Smooth muscle cell (in vitro differentiated cells): ENCODE measurements around the gene FSTL4. TPM values are rescaled to one million over a fixed set of nuclear protein-coding genes. Genes with fewer than 3 reads are reported as not detected.

Source experiments
- DNase-seq: peaks from one replicate; lab custom pipeline; 2025; ENCODE audit not compliant: unreplicated experiment; lab: John Stamatoyannopoulos, UW
- H2AFZ ChIP-seq: fragments of 200-600 bp; sonication (generic); 2 replicates; pipeline ENCODE4 v1.6.0; 2016; ENCODE audit warnings: antibody characterized with exemption, low read depth, mild to moderate bottlenecking
- H3F3A ChIP-seq: fragments of 200-600 bp; sonication (generic); 2 replicates; pipeline ENCODE4 v1.6.0; 2017; ENCODE audit warnings: antibody characterized with exemption, low read depth
- H3K27ac ChIP-seq: fragments of 200-600 bp; sonication (generic); 2 replicates; pipeline ENCODE4 v1.5.1; 2016; ENCODE audit warnings: low read depth, mild to moderate bottlenecking
- H3K27me3 ChIP-seq: fragments of 200-600 bp; sonication (generic); 2 replicates; pipeline ENCODE4 v1.6.1; 2016; ENCODE audit warnings: low read depth, mild to moderate bottlenecking
- H3K36me3 ChIP-seq: fragments of 200-600 bp; sonication (generic); 2 replicates; pipeline ENCODE4 v1.5.1; 2016; ENCODE audit warnings: low read depth
- H3K4me1 ChIP-seq: fragments of 200-600 bp; sonication (generic); 2 replicates; pipeline ENCODE4 v1.5.1; 2016; ENCODE audit warnings: low read depth
- H3K4me2 ChIP-seq: fragments of 200-600 bp; sonication (generic); 2 replicates; pipeline ENCODE4 v1.6.0; 2016; ENCODE audit warnings: mild to moderate bottlenecking
- H3K4me3 ChIP-seq: fragments of 200-600 bp; sonication (generic); 2 replicates; pipeline ENCODE4 v1.5.1; 2016; ENCODE audit warnings: mild to moderate bottlenecking
- H3K79me2 ChIP-seq: fragments of 200-600 bp; sonication (generic); 2 replicates; pipeline ENCODE4 v1.6.0; 2016; ENCODE audit warnings: low read depth, mild to moderate bottlenecking
- H3K9ac ChIP-seq: fragments of 200-600 bp; sonication (generic); 2 replicates; pipeline ENCODE4 v1.6.0; 2016; ENCODE audit warnings: low read depth
- H3K9me3 ChIP-seq: fragments of 200-600 bp; sonication (generic); replicated peaks from 2 replicates; pipeline ENCODE4 v1.5.1; 2016; ENCODE audit warnings: low read depth
- H4K20me1 ChIP-seq: fragments of 200-600 bp; sonication (generic); 2 replicates; pipeline ENCODE4 v1.6.0; 2016; ENCODE audit warnings: low read depth
- WGBS: methylation state at CpG from one replicate; pipeline ENCODE4 v1.1.7; 2016; ENCODE audit warnings: low lambda C conversion rate; 5-methylcytosine and 5-hydroxymethylcytosine counted together
- polyA plus RNA-seq: library from polyadenylated mRNA; unstranded; fragments of >200 nt; fragmentation: Nextera tagmentation; extraction: Ambion mirVana; gene quantifications from 2 replicates; pipeline ENCODE4 v1.2.1, GENCODE V29; 2016
- total RNA-seq: library from RNA; depleted of rRNA; stranded (reverse); fragments of >200 nt; gene quantifications from 2 replicates; pipeline ENCODE4 v1.2.3, GENCODE V29; 2014
- TF ChIP-seq, protein P1 (sequence below): fragments of 200-600 bp; sonication (generic); IDR thresholded peaks from 2 replicates; pipeline ENCODE4 v1.5.1; 2017; ENCODE audit warnings: borderline replicate concordance, mild to moderate bottlenecking, antibody characterized with exemption; ENCODE audit not compliant: insufficient read depth, poor library complexity, severe bottlenecking

Gene FSTL4
- total and polyA plus RNA-seq, 2 experiments from 2014 or later: 0.49 TPM; not detected in 1

- Histone ChIP-seq H4K20me1 (no peaks in the 10 kb centered on the region), H3F3A (no peaks in the 10 kb centered on the region), H3K9me3 (no peaks in the 10 kb centered on the region), H3K4me1 (no peaks in the 10 kb centered on the region), H3K79me2 (no peaks in the 10 kb centered on the region), H3K9ac (no peak overlapping the region), H3K4me2 (no peak overlapping the region), H3K27me3 (no peaks in the 10 kb centered on the region), H3K27ac (no peak overlapping the region), H3K4me3 (no peak overlapping the region), H2AFZ (no peak overlapping the region), H3K36me3 (no peaks in the 10 kb centered on the region)
- TF ChIP-seq, protein P1, sequence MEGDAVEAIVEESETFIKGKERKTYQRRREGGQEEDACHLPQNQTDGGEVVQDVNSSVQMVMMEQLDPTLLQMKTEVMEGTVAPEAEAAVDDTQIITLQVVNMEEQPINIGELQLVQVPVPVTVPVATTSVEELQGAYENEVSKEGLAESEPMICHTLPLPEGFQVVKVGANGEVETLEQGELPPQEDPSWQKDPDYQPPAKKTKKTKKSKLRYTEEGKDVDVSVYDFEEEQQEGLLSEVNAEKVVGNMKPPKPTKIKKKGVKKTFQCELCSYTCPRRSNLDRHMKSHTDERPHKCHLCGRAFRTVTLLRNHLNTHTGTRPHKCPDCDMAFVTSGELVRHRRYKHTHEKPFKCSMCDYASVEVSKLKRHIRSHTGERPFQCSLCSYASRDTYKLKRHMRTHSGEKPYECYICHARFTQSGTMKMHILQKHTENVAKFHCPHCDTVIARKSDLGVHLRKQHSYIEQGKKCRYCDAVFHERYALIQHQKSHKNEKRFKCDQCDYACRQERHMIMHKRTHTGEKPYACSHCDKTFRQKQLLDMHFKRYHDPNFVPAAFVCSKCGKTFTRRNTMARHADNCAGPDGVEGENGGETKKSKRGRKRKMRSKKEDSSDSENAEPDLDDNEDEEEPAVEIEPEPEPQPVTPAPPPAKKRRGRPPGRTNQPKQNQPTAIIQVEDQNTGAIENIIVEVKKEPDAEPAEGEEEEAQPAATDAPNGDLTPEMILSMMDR: no peak
- 80% methylated on average over 10 of the region's 10 CpGs for WGBS
- DNase-seq: no peak
Observed at GRCh38 chr5:133259199-133259997, 352.9 kb downstream of the FSTL4 start.

DNA sequence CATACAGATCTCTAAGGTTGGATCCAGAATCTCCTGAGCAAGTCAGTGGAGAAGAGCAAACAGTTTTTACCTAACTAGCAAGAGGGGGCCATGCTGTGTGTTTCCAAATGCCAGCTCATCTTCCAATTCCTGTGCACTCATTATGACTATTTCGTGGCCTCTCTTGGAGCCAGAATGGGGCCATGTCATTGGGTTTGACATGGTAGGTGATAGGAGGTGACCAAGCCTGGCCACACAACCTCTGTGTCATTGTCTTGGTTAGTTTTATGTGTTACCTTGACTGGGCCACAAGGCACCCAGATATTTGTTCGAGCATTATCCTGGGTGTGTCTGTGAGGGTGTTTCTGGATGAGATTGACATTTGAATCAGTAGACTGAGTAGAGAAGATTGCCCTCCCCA lies 354.4 kb downstream of the FSTL4 start:
- H3K27ac ChIP-seq: no peak overlapping the region
- no peak for DNase-seq
- no peaks in the 10 kb centered on the region for H3K79me2 ChIP-seq
- no peaks in the 10 kb centered on the region for H3K9me3 ChIP-seq
- no peaks in the 10 kb centered on the region for H3K36me3 ChIP-seq
- H4K20me1 ChIP-seq: no peaks in the 10 kb centered on the region
- H3K4me3 ChIP-seq: no peak overlapping the region
- TF ChIP-seq, protein P1: no peak
- H3K4me2 ChIP-seq: no peak overlapping the region
- H3F3A ChIP-seq: no peaks in the 10 kb centered on the region
- no peaks in the 10 kb centered on the region for H3K27me3 ChIP-seq
- WGBS: 86% methylated on average over 2 of the region's 2 CpGs
- H3K4me1 ChIP-seq: no peaks in the 10 kb centered on the region
- no peak overlapping the region for H2AFZ ChIP-seq
- no peak overlapping the region for H3K9ac ChIP-seq

- no peaks in the 10 kb centered on the region for H3F3A ChIP-seq
- H4K20me1 ChIP-seq: no peaks in the 10 kb centered on the region
- no peaks in the 10 kb centered on the region for H3K36me3 ChIP-seq
- 81% methylated on average over 7 of the region's 7 CpGs for WGBS
- H3K27me3 ChIP-seq: no peaks in the 10 kb centered on the region
- H3K9me3 ChIP-seq: no peaks in the 10 kb centered on the region
- no peaks in the 10 kb centered on the region for H3K79me2 ChIP-seq
- no peak overlapping the region for H3K27ac ChIP-seq
- no peaks in the 10 kb centered on the region for H3K4me1 ChIP-seq
- H2AFZ ChIP-seq: no peak overlapping the region
- H3K9ac ChIP-seq: no peak overlapping the region
- no peak overlapping the region for H3K4me2 ChIP-seq
- H3K4me3 ChIP-seq: no peak overlapping the region
- DNase-seq: no peak
- TF ChIP-seq, protein P1: no peak
Observed at GRCh38 chr5:133256276-133256675, 356.1 kb downstream of the FSTL4 start.

DNA sequence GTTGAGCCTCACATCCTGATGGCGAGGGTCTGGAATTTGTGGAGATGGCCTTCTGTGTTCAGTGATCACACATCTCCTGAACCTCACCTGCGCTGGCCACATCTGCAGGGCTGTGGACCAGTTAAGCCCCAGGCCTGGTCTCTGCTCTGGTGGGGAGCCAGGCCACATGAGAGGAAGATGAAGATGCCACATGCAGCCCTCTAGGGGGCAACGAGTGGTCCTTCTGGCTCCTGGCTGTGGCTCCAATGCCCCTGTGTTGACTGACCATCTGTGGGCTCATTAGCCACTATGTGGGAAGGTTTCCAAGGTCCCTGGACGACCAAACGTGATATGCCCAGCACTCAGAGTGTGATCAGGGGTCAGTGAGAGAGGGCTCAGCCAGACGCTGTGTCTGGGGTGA lies 357.5 kb downstream of the FSTL4 start:
- H3F3A ChIP-seq: no peaks in the 10 kb centered on the region
- no peak overlapping the region for H3K9ac ChIP-seq
- TF ChIP-seq, protein P1: no peak
- H2AFZ ChIP-seq: no peak overlapping the region
- no peak overlapping the region for H3K4me2 ChIP-seq
- no peak for DNase-seq
- 77% methylated on average over 6 of the region's 6 CpGs for WGBS
- no peaks in the 10 kb centered on the region for H3K4me1 ChIP-seq
- no peaks in the 10 kb centered on the region for H4K20me1 ChIP-seq
- peaks cover 2% of the 10 kb centered on the region for H3K27me3 ChIP-seq
- H3K27ac ChIP-seq: no peak overlapping the region
- H3K36me3 ChIP-seq: no peaks in the 10 kb centered on the region
- H3K9me3 ChIP-seq: no peaks in the 10 kb centered on the region
- no peak overlapping the region for H3K4me3 ChIP-seq
- H3K79me2 ChIP-seq: no peaks in the 10 kb centered on the region
